Suprapubic skin (tissue), 4 donors: ENCODE results near the gene INPP5A.

Experiments
- CTCF ChIP-seq, 2 donors: fragments of 200-600 bp in 1 of 2; fragments of 450-650 bp in 1 of 2; sonication (generic) in 1 of 2; IDR thresholded peaks; one replicate each; pipeline ENCODE4 v1.5.1; 2016 to 2019; ENCODE audit warnings: antibody characterized with exemption in 2 of 2, mild to moderate bottlenecking in 1 of 2, moderate library complexity in 1 of 2
- POLR2A ChIP-seq, 2 donors: fragments of 450-650 bp; IDR thresholded peaks; one replicate each; pipeline ENCODE4 v1.6.1; 2017; ENCODE audit warnings: antibody characterized with exemption in 2 of 2, mild to moderate bottlenecking in 2 of 2, moderate library complexity in 2 of 2
- POLR2AphosphoS5 ChIP-seq, 3 donors: sonication (generic); formaldehyde crosslinking; IDR thresholded peaks; one replicate each; pipeline ENCODE4 v1.6.1; 2017; ENCODE audit warnings: antibody characterized with exemption in 3 of 3

- TF ChIP-seq CTCF (IDR thresholded peaks at IDR 0.05) (no peak), POLR2AphosphoS5 (IDR thresholded peaks at IDR 0.05) (no peak), POLR2A (IDR thresholded peaks at IDR 0.05) (no peak)
These were observed 49.3 kb upstream of the INPP5A start for GRCh38 chr10:132488231-132488821.
